GM18909 (cell line): ENCODE results near the gene MYO9A.

Experiments used
- ATAC-seq: cut with Tn5 transposase; IDR thresholded peaks from one replicate; pipeline ENCODE4 v1.9.1; 2021; ENCODE audit warnings: mild to moderate bottlenecking; ENCODE audit not compliant: unreplicated experiment, poor library complexity

MYO9A gene

GRCh38 chr15:71973366-71973765 is 144.6 kb downstream of the MYO9A start:
- no peak for ATAC-seq

GRCh38 chr15:71971905-71972304 is 146.0 kb downstream of the MYO9A start:
- ATAC-seq: no peak

- no peak for ATAC-seq
Measured at GRCh38 chr15:71970435-71970834, 147.5 kb downstream of the MYO9A start.

- no peak for ATAC-seq
Measured at GRCh38 chr15:71962537-71962936, 155.4 kb downstream of the MYO9A start.

GRCh38 chr15:71957026-71957425 is 160.9 kb downstream of the MYO9A start:
- ATAC-seq: no peak

- ATAC-seq: no peak
Measured at GRCh38 chr15:71951134-71951533, 166.8 kb downstream of the MYO9A start.

- ATAC-seq: no peak
Measured at GRCh38 chr15:71945012-71945411, 172.9 kb downstream of the MYO9A start.

GRCh38 chr15:71943806-71944205 is 174.1 kb downstream of the MYO9A start:
- ATAC-seq: no peak

GRCh38 chr15:71939981-71940588 is 177.9 kb downstream of the MYO9A start:
- no peak for ATAC-seq

GRCh38 chr15:71937650-71938311 is 180.2 kb downstream of the MYO9A start:
- ATAC-seq: no peak

- ATAC-seq: no peak
Measured at GRCh38 chr15:71934446-71934845, 183.5 kb downstream of the MYO9A start.

- no peak for ATAC-seq
Measured at GRCh38 chr15:71932689-71933088, 185.3 kb downstream of the MYO9A start.

GRCh38 chr15:71931261-71931660 is 186.7 kb downstream of the MYO9A start:
- no peak for ATAC-seq

GRCh38 chr15:71925145-71925544 is 192.8 kb downstream of the MYO9A start:
- ATAC-seq: no peak

- no peak for ATAC-seq
Measured at GRCh38 chr15:71921191-71921590, 196.8 kb downstream of the MYO9A start.

- ATAC-seq: no peak
Measured at GRCh38 chr15:71920573-71920972, 197.4 kb downstream of the MYO9A start.

GRCh38 chr15:71916834-71917233 is 201.1 kb downstream of the MYO9A start:
- ATAC-seq: no peak

- ATAC-seq: no peak
Measured at GRCh38 chr15:71914092-71914491, 203.9 kb downstream of the MYO9A start.

GRCh38 chr15:71899674-71900073 is 218.3 kb downstream of the MYO9A start:
- ATAC-seq: no peak

- ATAC-seq: no peak
Measured at GRCh38 chr15:71893691-71894090, 224.3 kb downstream of the MYO9A start.

- no peak for ATAC-seq
Measured at GRCh38 chr15:71892335-71892734, 225.6 kb downstream of the MYO9A start.

GRCh38 chr15:71891026-71891425 is 226.9 kb downstream of the MYO9A start:
- ATAC-seq: no peak
